Nephron (organoid): Measurements from ENCODE around the gene GUCA1C.

ENCODE experiments used
- H3K27ac Mint-ChIP-seq, 3 experiments: 2 replicates each; pipeline ENCODE4 v1.8.0; 2020; ENCODE audit warnings: mixed read lengths in 3 of 3, mild to moderate bottlenecking in 2 of 3, moderate library complexity in 1 of 3
- H3K27me3 Mint-ChIP-seq: 2 replicates; pipeline ENCODE4 v1.8.0; 2021; ENCODE audit warnings: low read depth, mild to moderate bottlenecking, moderate library complexity, mixed read lengths
- H3K36me3 Mint-ChIP-seq: 2 replicates; pipeline ENCODE4 v1.8.0; 2020; ENCODE audit warnings: low read depth, mixed read lengths
- H3K4me1 Mint-ChIP-seq: 2 replicates; pipeline ENCODE4 v1.8.0; 2020; ENCODE audit warnings: mixed read lengths
- H3K4me3 Mint-ChIP-seq, 3 experiments: 2 replicates each; pipeline ENCODE4 v1.8.0; 2020; ENCODE audit warnings: mild to moderate bottlenecking in 3 of 3, mixed read lengths in 3 of 3, moderate library complexity in 2 of 3
- H3K9me3 Mint-ChIP-seq: 2 replicates; pipeline ENCODE4 v1.8.0; 2020; ENCODE audit warnings: mixed read lengths
- CTCF ChIP-seq, 3 experiments: fragments of 200-600 bp; sonication (generic); IDR thresholded peaks; one replicate each; pipeline ENCODE4 v1.5.0; 2021; ENCODE audit warnings: antibody characterized with exemption in 3 of 3; ENCODE audit not compliant: unreplicated experiment in 3 of 3

Gene GUCA1C

GRCh38 chr3:108972482-108972881, 18.8 kb upstream of the GUCA1C start:
- H3K9me3 Mint-ChIP-seq = no peaks in the 10 kb centered on the region
- no peaks in the 10 kb centered on the region for H3K36me3 Mint-ChIP-seq
- H3K4me3 Mint-ChIP-seq = no peak overlapping the region
- H3K4me1 Mint-ChIP-seq = peaks cover 3% of the 10 kb centered on the region
- no peak overlapping the region for H3K27ac Mint-ChIP-seq
- H3K27me3 Mint-ChIP-seq = no peaks in the 10 kb centered on the region
- TF ChIP-seq CTCF (IDR thresholded peaks at IDR 0.05; ENCODE audit: unreplicated experiment in 3 of 3) = no peak

GRCh38 chr3:108970561-108970960, 16.9 kb upstream of the GUCA1C start:
- Mint-ChIP-seq H3K36me3 (no peaks in the 10 kb centered on the region), H3K4me1 (peaks cover 3% of the 10 kb centered on the region), H3K27ac (no peak overlapping the region), H3K9me3 (no peaks in the 10 kb centered on the region), H3K4me3 (no peak overlapping the region), H3K27me3 (no peaks in the 10 kb centered on the region)
- TF ChIP-seq CTCF (IDR thresholded peaks at IDR 0.05; ENCODE audit: unreplicated experiment in 3 of 3) = no peak

GRCh38 chr3:108966773-108967172, 13.1 kb upstream of the GUCA1C start:
- H3K27ac Mint-ChIP-seq = no peak overlapping the region
- no peak for TF ChIP-seq CTCF (IDR thresholded peaks at IDR 0.05; ENCODE audit: unreplicated experiment in 3 of 3)
- H3K9me3 Mint-ChIP-seq = no peaks in the 10 kb centered on the region
- H3K4me3 Mint-ChIP-seq = no peak overlapping the region
- H3K27me3 Mint-ChIP-seq = no peaks in the 10 kb centered on the region
- H3K4me1 Mint-ChIP-seq = peaks cover 13% of the 10 kb centered on the region
- no peaks in the 10 kb centered on the region for H3K36me3 Mint-ChIP-seq

- Mint-ChIP-seq H3K27me3 (no peaks in the 10 kb centered on the region), H3K27ac (no peak overlapping the region), H3K4me3 (no peak overlapping the region), H3K36me3 (no peaks in the 10 kb centered on the region), H3K4me1 (peaks cover 2% of the 10 kb centered on the region), H3K9me3 (no peaks in the 10 kb centered on the region)
- no peak for TF ChIP-seq CTCF (IDR thresholded peaks at IDR 0.05; ENCODE audit: unreplicated experiment in 3 of 3)
Observed at GRCh38 chr3:108959017-108959416, 5.3 kb upstream of the GUCA1C start.

- H3K4me1 Mint-ChIP-seq = no peaks in the 10 kb centered on the region
- H3K27ac Mint-ChIP-seq = no peak overlapping the region
- H3K36me3 Mint-ChIP-seq = no peaks in the 10 kb centered on the region
- no peaks in the 10 kb centered on the region for H3K27me3 Mint-ChIP-seq
- no peaks in the 10 kb centered on the region for H3K9me3 Mint-ChIP-seq
- H3K4me3 Mint-ChIP-seq = no peak overlapping the region
- TF ChIP-seq CTCF (IDR thresholded peaks at IDR 0.05; ENCODE audit: unreplicated experiment in 3 of 3) = no peak
Observed at GRCh38 chr3:108953210-108953609, 469 bp downstream of the GUCA1C start.

GRCh38 chr3:108951820-108952501, 1.7 kb downstream of the GUCA1C start:
- TF ChIP-seq CTCF (IDR thresholded peaks at IDR 0.05; ENCODE audit: unreplicated experiment in 3 of 3) = no peak
- H3K36me3 Mint-ChIP-seq = no peaks in the 10 kb centered on the region
- H3K9me3 Mint-ChIP-seq = no peaks in the 10 kb centered on the region
- H3K27me3 Mint-ChIP-seq = no peaks in the 10 kb centered on the region
- H3K27ac Mint-ChIP-seq = no peak overlapping the region
- H3K4me1 Mint-ChIP-seq = no peaks in the 10 kb centered on the region
- H3K4me3 Mint-ChIP-seq = no peak overlapping the region
